ENCODE measurements around the gene LCN9. TPM values are rescaled to one million over a fixed set of nuclear protein-coding genes. Genes with fewer than 3 reads are reported as not detected.

Gene LCN9
- total RNA-seq, 1 experiment from 2014 or later = not detected

DNA sequence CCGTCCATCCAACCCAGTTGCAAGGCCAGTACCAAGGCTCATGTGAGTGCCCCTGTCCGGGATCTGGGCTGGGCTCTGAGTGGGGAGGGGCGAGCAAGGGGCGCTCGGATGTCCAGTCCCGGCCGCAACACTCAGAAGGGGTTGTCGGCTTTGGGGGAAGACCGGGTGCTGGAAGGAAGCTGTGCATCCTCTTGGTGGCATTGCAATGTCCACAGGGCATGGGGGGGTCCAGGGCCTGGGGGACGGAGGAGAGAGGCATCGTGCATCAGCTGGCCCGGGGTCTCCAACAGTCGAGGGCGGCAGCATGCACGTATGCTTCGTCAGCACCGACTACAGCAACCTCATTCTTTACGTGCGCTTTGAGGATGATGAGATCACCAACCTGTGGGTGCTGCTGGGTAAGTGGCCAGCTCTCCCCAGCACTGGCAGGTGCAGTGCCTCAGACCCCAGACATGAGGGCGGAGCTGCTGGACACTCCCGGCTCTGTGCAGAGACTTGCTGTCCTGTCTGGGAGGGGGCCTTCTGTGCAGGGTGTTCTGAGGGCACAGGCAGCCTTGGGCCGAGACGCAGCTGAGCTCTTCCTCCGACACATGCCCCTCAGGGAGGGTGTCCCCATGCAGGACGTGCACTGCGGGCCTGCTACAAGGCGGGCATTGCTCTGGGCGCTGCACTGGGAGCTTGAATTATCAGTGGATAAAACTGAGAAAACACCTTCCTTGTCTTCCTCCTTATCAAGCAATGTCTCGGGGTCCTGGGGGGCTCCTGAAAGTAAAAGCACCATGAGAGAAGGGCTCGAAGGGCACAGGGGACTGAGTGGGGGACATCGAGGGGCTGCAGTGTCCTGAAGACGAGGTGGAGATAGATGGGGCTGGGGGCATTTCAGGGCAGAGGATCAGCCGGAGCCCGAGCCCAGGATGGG is 46.2 kb upstream of the LCN9 start:
- Histone ChIP-seq H3K4me1 (ENCODE audit: control insufficient read depth, insufficient read depth, low read length) (no peaks in the 10 kb centered on the region), H3K9me3 (ENCODE audit: control insufficient read depth, insufficient read depth, low read depth, low read length) (no peaks in the 10 kb centered on the region), H3K36me3 (ENCODE audit: control insufficient read depth, insufficient read depth, low read length) (no peaks in the 10 kb centered on the region), H3K27ac (ENCODE audit: low read length) (no peak overlapping the region), H3K4me3 (ENCODE audit: low read depth in 2 of 2, low read length in 2 of 2) (no peak overlapping the region), H3K27me3 (ENCODE audit: control insufficient read depth, insufficient read depth, low read length) (no peaks in the 10 kb centered on the region; the same call in 1 of the 2 replicates)
- DNase-seq (ENCODE audit: low read depth, low spot score) (no peak), ATAC-seq (no peak)
- in situ Hi-C loops (cut with HindIII; ENCODE audit: low pct_unique_long_range_greater_than_20kb, low sequenced_read_pairs) = no loop called here
- ChIA-PET POLR2A (no interaction called here), CTCF (interaction anchor here (0.6 to 0.7 kb wide), 2 partner anchors 14 to 71 kb away, joined by 3 to 4 read pairs; no protein-coding TSS in a partner anchor)
- BruUV-seq (replicated peaks) = no TSS peak
- intact Hi-C loops (cut with micrococcal nuclease; ENCODE audit: unreplicated experiment) = no loop called here
- TF ChIP-seq, protein P1, sequence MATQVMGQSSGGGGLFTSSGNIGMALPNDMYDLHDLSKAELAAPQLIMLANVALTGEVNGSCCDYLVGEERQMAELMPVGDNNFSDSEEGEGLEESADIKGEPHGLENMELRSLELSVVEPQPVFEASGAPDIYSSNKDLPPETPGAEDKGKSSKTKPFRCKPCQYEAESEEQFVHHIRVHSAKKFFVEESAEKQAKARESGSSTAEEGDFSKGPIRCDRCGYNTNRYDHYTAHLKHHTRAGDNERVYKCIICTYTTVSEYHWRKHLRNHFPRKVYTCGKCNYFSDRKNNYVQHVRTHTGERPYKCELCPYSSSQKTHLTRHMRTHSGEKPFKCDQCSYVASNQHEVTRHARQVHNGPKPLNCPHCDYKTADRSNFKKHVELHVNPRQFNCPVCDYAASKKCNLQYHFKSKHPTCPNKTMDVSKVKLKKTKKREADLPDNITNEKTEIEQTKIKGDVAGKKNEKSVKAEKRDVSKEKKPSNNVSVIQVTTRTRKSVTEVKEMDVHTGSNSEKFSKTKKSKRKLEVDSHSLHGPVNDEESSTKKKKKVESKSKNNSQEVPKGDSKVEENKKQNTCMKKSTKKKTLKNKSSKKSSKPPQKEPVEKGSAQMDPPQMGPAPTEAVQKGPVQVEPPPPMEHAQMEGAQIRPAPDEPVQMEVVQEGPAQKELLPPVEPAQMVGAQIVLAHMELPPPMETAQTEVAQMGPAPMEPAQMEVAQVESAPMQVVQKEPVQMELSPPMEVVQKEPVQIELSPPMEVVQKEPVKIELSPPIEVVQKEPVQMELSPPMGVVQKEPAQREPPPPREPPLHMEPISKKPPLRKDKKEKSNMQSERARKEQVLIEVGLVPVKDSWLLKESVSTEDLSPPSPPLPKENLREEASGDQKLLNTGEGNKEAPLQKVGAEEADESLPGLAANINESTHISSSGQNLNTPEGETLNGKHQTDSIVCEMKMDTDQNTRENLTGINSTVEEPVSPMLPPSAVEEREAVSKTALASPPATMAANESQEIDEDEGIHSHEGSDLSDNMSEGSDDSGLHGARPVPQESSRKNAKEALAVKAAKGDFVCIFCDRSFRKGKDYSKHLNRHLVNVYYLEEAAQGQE (IDR thresholded peaks at IDR 0.05; ENCODE audit: insufficient read depth in 1 of 2, low read depth in 2 of 2, low read length in 1 of 2) = no peak
- TF ChIP-seq POLR2AphosphoS5 (IDR thresholded peaks at IDR 0.05; ENCODE audit: low read depth, low read length) = no peak
- no peak for TF ChIP-seq TCF7L2 (IDR thresholded peaks at IDR 0.05; ENCODE audit: low read depth, low read length)
- TF ChIP-seq, protein P2, sequence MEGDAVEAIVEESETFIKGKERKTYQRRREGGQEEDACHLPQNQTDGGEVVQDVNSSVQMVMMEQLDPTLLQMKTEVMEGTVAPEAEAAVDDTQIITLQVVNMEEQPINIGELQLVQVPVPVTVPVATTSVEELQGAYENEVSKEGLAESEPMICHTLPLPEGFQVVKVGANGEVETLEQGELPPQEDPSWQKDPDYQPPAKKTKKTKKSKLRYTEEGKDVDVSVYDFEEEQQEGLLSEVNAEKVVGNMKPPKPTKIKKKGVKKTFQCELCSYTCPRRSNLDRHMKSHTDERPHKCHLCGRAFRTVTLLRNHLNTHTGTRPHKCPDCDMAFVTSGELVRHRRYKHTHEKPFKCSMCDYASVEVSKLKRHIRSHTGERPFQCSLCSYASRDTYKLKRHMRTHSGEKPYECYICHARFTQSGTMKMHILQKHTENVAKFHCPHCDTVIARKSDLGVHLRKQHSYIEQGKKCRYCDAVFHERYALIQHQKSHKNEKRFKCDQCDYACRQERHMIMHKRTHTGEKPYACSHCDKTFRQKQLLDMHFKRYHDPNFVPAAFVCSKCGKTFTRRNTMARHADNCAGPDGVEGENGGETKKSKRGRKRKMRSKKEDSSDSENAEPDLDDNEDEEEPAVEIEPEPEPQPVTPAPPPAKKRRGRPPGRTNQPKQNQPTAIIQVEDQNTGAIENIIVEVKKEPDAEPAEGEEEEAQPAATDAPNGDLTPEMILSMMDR (IDR thresholded peaks at IDR 0.05) = no peak; the same call in 1 of the 2 replicates
- TF ChIP-seq SIN3A (IDR thresholded peaks at IDR 0.05; ENCODE audit: borderline replicate concordance, insufficient read depth, low read depth, low read length) = no peak

DNA sequence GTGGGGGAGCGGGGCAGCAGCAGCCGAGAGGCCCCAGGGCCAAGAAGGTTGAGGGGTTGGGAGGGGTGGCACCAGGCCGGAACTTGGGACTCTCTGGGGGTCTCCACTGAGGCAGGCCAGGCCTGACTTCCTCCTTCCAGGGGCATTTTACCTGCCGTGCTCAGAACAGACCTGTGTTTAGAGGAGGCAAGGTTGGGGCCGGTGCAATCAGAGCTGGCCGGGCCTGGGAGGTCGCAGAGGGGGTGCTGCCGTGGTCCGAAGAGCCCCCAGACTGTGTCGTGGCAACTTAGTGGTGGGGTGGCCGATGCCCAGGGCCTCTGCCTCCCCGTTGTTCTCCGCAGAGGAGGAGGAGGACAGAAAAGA is 45.6 kb upstream of the LCN9 start:
- H3K9me3 ChIP-seq (ENCODE audit: control insufficient read depth, insufficient read depth, low read depth, low read length) = no peaks in the 10 kb centered on the region
- H3K36me3 ChIP-seq (ENCODE audit: control insufficient read depth, insufficient read depth, low read length) = no peaks in the 10 kb centered on the region
- POLR2A ChIA-PET = no interaction called here
- BruUV-seq (replicated peaks) = no TSS peak
- CTCF ChIA-PET = interaction anchor here (0.6 kb wide), 1 partner anchor 15 kb away, joined by 4 read pairs; no protein-coding TSS in a partner anchor
- intact Hi-C loops (cut with micrococcal nuclease; ENCODE audit: unreplicated experiment) (no loop called here), in situ Hi-C loops (cut with HindIII; ENCODE audit: low pct_unique_long_range_greater_than_20kb, low sequenced_read_pairs) (no loop called here)
- TF ChIP-seq, protein P2 (IDR thresholded peaks at IDR 0.05) = no peak
- TF ChIP-seq SIN3A (IDR thresholded peaks at IDR 0.05; ENCODE audit: borderline replicate concordance, insufficient read depth, low read depth, low read length) = no peak
- TF ChIP-seq POLR2AphosphoS5 (IDR thresholded peaks at IDR 0.05; ENCODE audit: low read depth, low read length) = no peak
- TF ChIP-seq, protein P1 (IDR thresholded peaks at IDR 0.05; ENCODE audit: insufficient read depth in 1 of 2, low read depth in 2 of 2, low read length in 1 of 2) = no peak
- TF ChIP-seq TCF7L2 (IDR thresholded peaks at IDR 0.05; ENCODE audit: low read depth, low read length) = no peak
- H3K4me1 ChIP-seq (ENCODE audit: control insufficient read depth, insufficient read depth, low read length) = no peaks in the 10 kb centered on the region
- no peaks in the 10 kb centered on the region; the same call in 1 of the 2 replicates for H3K27me3 ChIP-seq (ENCODE audit: control insufficient read depth, insufficient read depth, low read length)
- no peak overlapping the region for H3K27ac ChIP-seq (ENCODE audit: low read length)
- no peak overlapping the region for H3K4me3 ChIP-seq (ENCODE audit: low read depth in 2 of 2, low read length in 2 of 2)
- no peak for ATAC-seq
- no peak for DNase-seq (ENCODE audit: low read depth, low spot score)

Data from Panc1 (cell line).